Suppressor macrophage treated with lipopolysaccharide for 1 hour (primary cell): ENCODE results near the gene SLC37A1.

Source experiments
- DNase-seq, 3 donors: peaks; one replicate each; pipeline ENCODE4 v3.0.0-alpha.2; 2020 to 2022

The SLC37A1 gene

DNA sequence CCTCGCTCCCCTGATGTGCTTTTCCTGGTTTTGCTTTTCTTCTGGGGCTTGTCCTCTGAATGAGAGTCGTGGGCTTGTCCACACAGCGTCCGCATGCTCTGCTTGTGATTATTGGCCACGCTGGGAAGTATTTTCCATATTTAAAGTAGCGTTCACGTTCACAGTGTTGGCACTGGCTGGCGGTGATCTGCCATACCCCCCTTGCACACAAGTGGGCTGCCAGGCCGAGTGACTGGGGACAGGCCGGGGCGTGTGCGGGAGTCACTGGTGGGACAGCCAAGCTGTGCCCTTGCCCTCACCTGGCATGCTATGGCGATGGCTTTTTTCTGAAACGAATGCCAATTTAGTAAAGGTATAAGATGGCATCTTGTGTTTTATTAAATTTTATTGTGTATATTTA is 32.8 kb downstream of the SLC37A1 start:
- no peak for DNase-seq

DNA sequence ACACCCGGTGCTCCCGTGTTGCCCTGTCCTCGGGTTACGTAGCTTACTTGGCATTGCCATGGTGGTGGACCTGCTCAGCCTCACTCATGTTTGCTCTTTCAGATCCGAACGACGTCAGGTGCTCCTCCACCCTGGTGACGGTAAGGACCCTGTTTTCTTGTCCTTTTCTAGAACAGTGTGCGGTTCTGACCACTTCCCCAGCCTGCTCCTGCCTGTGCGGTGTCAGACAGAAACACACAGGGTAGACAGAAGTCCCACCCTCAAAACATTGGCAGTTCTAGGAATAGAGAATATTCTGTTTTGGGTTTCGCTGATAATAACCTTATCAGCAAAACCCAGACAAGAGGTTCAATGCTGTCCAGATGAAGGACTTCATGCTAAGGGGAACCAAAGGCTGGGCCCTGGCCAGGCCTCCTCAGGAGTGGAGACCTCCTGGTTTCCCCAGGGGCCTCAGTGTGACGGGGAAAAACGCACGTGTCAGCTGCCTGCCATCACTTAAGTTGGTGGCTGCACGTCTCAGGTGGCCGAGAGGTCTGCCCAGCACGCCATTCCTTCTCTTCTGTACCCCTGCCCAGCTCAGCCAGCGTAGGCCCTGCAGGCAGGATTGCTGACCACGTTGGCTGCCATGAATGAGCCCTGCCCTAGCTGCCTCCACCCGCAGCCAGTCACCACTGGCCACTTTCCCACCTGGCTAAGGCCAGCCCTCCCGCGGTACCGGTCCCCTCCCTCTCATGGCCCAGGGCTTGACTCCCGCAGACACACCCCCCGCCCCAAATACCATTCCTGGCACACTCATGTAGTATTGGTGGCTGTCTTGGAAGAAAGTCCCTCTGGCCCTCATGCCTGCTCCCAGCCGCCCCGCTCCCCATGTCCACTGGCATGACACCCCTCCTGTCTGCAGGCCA is 33.6 kb downstream of the SLC37A1 start:
- no peak for DNase-seq

GRCh38 chr21:42547906-42548365 is 34.3 kb downstream of the SLC37A1 start:
- no peak for DNase-seq

DNA sequence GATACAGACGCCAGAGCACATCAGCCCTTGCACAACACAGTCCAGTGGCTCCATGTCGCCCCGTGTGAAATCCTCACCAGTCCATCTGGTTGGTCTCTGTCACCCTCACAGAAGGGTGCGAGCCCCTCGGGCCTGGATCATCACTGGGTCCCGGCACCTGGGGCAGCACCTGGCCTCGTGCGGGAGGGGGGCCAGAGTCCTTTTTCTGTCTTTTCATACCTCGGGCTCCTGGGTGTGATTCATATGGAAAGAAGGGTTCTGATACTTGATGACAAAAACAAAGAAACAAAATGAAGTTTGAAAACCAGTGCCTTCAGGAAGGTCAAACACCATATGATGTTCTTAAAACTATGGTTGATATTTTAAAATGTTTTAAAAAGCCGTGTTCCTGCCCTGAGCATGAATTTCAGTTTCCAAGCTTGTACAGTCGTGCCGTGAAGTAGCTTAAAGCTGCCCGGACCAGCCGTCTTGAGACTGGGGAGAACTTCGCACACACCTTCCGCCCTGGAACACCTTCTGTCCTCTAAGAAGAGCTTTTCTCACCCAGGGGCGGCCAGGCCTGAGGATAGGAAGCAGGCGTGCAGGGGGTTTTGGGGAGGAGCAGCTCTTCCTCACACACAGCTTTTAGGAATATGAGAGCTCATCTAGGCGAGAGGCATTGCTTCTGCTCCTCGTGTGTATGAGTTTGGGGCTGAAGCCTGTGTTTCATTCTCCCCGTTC is 35.2 kb downstream of the SLC37A1 start:
- DNase-seq, result no peak

GRCh38 chr21:42550817-42551216 is 37.2 kb downstream of the SLC37A1 start:
- DNase-seq, result no peak

DNA sequence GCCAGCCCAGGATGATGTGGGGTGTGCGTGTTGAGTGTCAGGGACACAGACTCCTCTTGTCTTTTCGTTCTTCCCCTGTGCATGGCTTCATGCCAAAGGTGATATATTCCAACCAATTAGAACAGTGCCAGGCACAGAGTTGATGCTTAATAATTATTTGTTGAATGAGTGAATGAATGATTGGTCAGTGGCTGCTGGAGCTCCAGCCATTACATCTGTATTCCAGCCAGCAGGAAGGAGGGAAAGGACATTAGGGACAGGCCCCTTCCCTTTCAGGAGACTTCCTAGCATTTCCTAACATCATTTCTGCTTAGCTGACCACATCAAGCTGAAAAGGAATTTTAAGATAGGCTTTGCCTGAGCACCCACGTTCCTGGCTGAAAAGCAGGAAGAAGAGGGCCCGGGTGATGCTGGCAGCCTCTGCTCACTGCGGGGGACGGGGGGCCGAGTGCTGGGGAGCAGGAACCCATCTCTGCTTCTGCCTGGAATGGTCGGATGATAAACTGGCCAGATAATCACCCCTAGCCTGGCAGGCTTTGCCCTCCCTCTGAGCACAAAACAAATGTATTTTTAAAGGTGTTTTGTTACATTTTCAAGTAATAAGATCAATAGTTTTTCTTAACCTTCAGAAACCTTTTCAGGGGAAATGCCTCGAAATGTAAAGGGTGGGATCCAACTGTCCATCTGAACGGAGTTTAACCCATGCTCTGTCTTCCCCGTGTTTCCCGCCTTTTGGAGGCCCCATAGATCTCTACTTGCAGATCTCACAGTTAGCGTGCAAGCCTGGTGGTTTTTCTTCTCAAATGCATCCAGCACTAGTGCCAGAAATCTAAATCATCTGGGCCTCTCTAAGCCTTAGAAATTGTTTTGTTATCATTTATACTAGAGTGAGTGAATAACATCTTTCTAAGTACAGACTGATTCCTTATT is 39.0 kb downstream of the SLC37A1 start:
- no peak for DNase-seq

GRCh38 chr21:42553435-42553834 is 39.8 kb downstream of the SLC37A1 start:
- no peak for DNase-seq

- no peak for DNase-seq
Measured at GRCh38 chr21:42554251-42554961, 40.8 kb downstream of the SLC37A1 start.

DNA sequence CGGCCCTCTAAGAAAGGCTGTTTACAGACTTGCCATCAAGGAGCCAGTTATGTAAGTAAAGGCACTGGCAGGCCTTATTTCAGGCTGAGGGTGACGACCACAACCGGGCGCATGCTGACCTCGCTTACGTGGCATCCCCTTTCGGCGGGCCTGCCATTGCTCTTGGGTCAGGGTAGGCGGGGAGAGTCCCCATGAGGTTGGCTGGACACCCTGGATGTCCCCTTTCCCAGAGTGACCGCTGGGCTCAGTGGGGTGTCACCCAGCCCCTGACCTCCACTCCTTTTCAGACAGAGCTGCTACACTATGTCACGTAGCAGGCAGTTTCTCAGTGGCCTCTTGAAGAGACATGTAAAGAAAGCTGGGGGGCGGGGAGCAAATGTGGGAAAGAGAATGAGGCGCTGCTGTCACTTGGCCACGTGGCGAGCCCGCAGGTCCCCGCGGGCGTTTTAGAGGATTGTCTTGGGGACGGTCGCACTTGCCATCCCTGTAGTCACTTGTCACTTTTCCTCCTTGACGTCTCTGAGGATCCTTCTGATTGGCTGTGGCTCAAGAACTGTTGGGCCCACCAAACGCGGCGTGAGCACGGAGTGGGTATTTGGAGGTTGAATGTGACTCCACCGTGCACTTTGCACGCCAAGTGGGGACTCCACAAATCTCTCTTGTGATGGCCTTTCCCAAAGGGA is 42.2 kb downstream of the SLC37A1 start:
- DNase-seq, result no peak

GRCh38 chr21:42556476-42556875 is 42.8 kb downstream of the SLC37A1 start:
- DNase-seq, result no peak

GRCh38 chr21:42556960-42557359 is 43.3 kb downstream of the SLC37A1 start:
- no peak for DNase-seq

- DNase-seq, result no peak
Measured at GRCh38 chr21:42557420-42557819, 43.8 kb downstream of the SLC37A1 start.

GRCh38 chr21:42558368-42558767 is 44.7 kb downstream of the SLC37A1 start:
- no peak for DNase-seq

- DNase-seq, result no peak
Measured at GRCh38 chr21:42558846-42559245, 45.2 kb downstream of the SLC37A1 start.

DNA sequence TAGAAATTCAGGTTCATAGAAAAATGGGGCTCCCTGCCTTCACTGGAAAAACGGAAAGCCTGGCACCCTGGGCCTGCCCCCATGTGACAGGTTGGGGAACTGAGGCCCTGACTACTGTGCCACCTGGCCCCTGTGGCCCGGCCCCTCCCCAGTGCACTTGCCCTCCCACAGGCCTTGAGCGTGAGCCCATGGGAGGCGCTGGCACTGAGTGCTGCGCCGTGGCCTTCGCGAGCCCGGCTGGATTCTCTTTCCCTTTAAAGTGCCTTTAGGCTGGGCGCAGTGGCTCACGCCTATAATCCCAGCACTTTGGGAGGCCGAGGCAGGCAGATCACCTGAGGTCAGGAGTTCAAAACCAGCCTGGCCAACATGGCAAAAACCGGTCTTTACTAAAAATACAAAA is 45.7 kb downstream of the SLC37A1 start:
- DNase-seq, result no peak

- DNase-seq, result no peak
Measured at GRCh38 chr21:42560517-42561179, 47.0 kb downstream of the SLC37A1 start.

GRCh38 chr21:42561762-42562650 is 48.4 kb downstream of the SLC37A1 start:
- no peak for DNase-seq

- no peak for DNase-seq
Measured at GRCh38 chr21:42562816-42563215, 49.2 kb downstream of the SLC37A1 start.

DNA sequence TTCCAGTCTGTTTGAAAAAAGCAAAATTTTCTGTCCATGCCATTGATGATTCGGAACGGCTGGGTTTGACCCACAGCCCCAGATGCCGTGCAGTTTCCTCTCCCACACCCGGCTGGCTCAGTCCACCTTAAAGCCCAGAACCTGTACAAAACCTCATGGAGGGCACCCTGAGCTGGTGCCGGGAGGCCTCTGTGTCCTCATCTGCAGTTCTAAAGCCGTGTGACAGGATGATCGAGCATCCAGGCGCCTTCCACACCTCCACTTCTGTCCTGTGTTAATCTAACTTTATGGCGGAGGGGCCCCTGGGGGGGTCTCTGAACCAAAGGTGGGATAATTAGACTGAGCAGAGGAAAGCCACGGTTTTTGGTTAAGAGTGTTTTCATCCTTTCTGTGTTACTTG is 49.6 kb downstream of the SLC37A1 start:
- DNase-seq, result no peak

- DNase-seq, result peak; percentile 20 to 24 (median 24)
Measured at GRCh38 chr21:42563686-42564085, 50.0 kb downstream of the SLC37A1 start.
